Thyroid gland (tissue), 4 donors: ENCODE measurements around the gene MRPS33.

Experiments used
- CTCF ChIP-seq, 6 experiments: fragments of 200-600 bp in 3 of 6; fragments of 450-650 bp in 3 of 6; sonication (generic) in 3 of 6; IDR thresholded peaks; one replicate each; pipeline ENCODE4 v1.5.1; 2016 to 2019; ENCODE audit warnings: antibody characterized with exemption in 6 of 6, mild to moderate bottlenecking in 2 of 6, inconsistent platforms in 1 of 6, moderate library complexity in 1 of 6
- POLR2A ChIP-seq, 2 donors: fragments of 450-650 bp; IDR thresholded peaks; one replicate each; pipeline ENCODE4 v1.6.1; 2017; ENCODE audit warnings: antibody characterized with exemption in 2 of 2, mild to moderate bottlenecking in 2 of 2, moderate library complexity in 1 of 2

GRCh38 chr7:140966561-140967233, 48.1 kb downstream of the MRPS33 start:
- TF ChIP-seq CTCF (IDR thresholded peaks at IDR 0.05): no peak
- no peak for TF ChIP-seq POLR2A (IDR thresholded peaks at IDR 0.05)
